ENCODE data around the gene PTCH2. TPM values are rescaled to one million over a fixed set of nuclear protein-coding genes. Genes with fewer than 3 reads are reported as not detected.
"Not testable (repeated sequence)": the region's sequence is repeated elsewhere in the genome, so short reads cannot be mapped to it uniquely, and the experiment has no call there.

PTCH2 gene
- total RNA-seq, 2 experiments from 2014 or later, result 0.13 to 0.97 TPM

- no peaks in the 10 kb centered on the region for H3K9me3 Mint-ChIP-seq
- no peaks in the 10 kb centered on the region for H3K27me3 Mint-ChIP-seq
- no peak for TF ChIP-seq CTCF (IDR thresholded peaks at IDR 0.05)
- H3K27ac Mint-ChIP-seq, result peak overlapping the region; percentile 11
- peaks cover 15% of the 10 kb centered on the region for H3K36me3 Mint-ChIP-seq (ENCODE audit: low read depth)
- DNase-seq (no peak), ATAC-seq (no peak)
- H3K4me3 Mint-ChIP-seq, result no peak overlapping the region
- ChIA-PET POLR2A (interaction anchor here (1.2 to 12.2 kb wide), 7 partner anchors 9 to 93 kb away, joined by 4 to 466 read pairs (median 126); partner anchors contain the start of genes BEST4, BTBD19, DYNLT4 and PLK3), CTCF (interaction anchor here (1.3 to 6.1 kb wide), 3 partner anchors 17 to 86 kb away, joined by 4 to 45 read pairs (median 5); partner anchors contain the start of genes PLK3 and RNU5D-1)
- intact Hi-C loops (cut with micrococcal nuclease), result loop anchor here (5.0 kb wide), 1 partner anchor 35 kb away; no protein-coding TSS in a partner anchor
- peaks cover 39% of the 10 kb centered on the region for H3K4me1 Mint-ChIP-seq (ENCODE audit: low read depth)
Measured at GRCh38 chr1:44817307-44817706, 25.7 kb downstream of the PTCH2 start.

- DNase-seq, H3K4me3 Mint-ChIP-seq, H3K27me3 Mint-ChIP-seq, ATAC-seq, H3K9me3 Mint-ChIP-seq: not testable (repeated sequence)
- Mint-ChIP-seq H3K27ac (peak overlapping the region; percentile 97), H3K36me3 (ENCODE audit: low read depth) (peaks cover 19% of the 10 kb centered on the region), H3K4me1 (ENCODE audit: low read depth) (peaks cover 50% of the 10 kb centered on the region)
- intact Hi-C loops (cut with micrococcal nuclease), result loop anchor here (5.0 kb wide), 1 partner anchor 34 kb away; no protein-coding TSS in a partner anchor
- CTCF ChIA-PET, result interaction anchor here (0.7 to 1.3 kb wide), 4 partner anchors 16 to 31 kb away, joined by 3 to 6 read pairs (median 3); partner anchors contain the start of gene PLK3
- POLR2A ChIA-PET, result interaction anchor here (0.8 to 12.0 kb wide), 5 partner anchors 30 to 94 kb away, joined by 3 to 213 read pairs (median 8); partner anchors contain the start of gene RNU5D-1
Measured at GRCh38 chr1:44815926-44816325, 27.1 kb downstream of the PTCH2 start.

- Mint-ChIP-seq H3K4me1 (ENCODE audit: low read depth) (peaks cover 60% of the 10 kb centered on the region), H3K27me3 (no peaks in the 10 kb centered on the region), H3K9me3 (no peaks in the 10 kb centered on the region), H3K36me3 (ENCODE audit: low read depth) (peaks cover 24% of the 10 kb centered on the region), H3K27ac (peak overlapping the region; percentile 99), H3K4me3 (peak overlapping the region; percentile 24)
- intact Hi-C loops (cut with micrococcal nuclease), result no loop called here
- DNase-seq (peak; percentile 4), ATAC-seq (no peak)
- POLR2A ChIA-PET, result interaction anchor here (0.8 to 12.0 kb wide), 14 partner anchors 10 to 91 kb away, joined by 3 to 213 read pairs (median 8); partner anchors contain the start of genes BEST4, PLK3, RNU5D-1 and RPS8
- CTCF ChIA-PET, result interaction anchor here (0.5 to 1.6 kb wide), 7 partner anchors 12 to 498 kb away, joined by 3 to 12 read pairs (median 3); partner anchors contain the start of gene PLK3
- TF ChIP-seq CTCF (IDR thresholded peaks at IDR 0.05), result no peak
Measured at GRCh38 chr1:44812822-44813543, 30.1 kb downstream of the PTCH2 start.

DNA sequence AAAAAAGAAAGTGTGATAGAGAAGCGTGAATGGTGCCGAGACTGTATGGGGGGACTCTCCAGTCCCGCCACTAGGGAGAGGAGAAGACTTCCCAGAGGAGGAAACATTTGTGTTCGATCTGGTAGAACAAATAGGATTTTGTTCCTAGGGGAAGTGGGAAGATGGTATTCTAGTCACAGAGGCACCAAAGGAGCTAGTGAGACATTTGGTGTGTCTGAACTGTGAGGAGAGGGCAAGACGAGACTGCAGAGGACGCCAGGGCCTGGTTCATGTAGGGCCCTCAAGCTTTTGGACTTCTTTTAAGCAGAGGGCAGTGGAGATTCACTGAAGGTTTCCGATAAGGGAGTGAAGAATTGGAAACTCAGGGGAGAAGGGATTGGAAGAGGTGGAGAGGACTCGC is 31.8 kb downstream of the PTCH2 start:
- TF ChIP-seq CTCF (IDR thresholded peaks at IDR 0.05), result no peak
- POLR2A ChIA-PET, result interaction anchor here (1.1 to 12.0 kb wide), 7 partner anchors 9 to 89 kb away, joined by 4 to 214 read pairs (median 99); partner anchors contain the start of genes BEST4, PLK3, RNU5D-1 and RPS8
- H3K4me1 Mint-ChIP-seq (ENCODE audit: low read depth), result peaks cover 71% of the 10 kb centered on the region
- DNase-seq, result peak; percentile 4
- no peak for ATAC-seq
- H3K27ac Mint-ChIP-seq, result peak overlapping the region; percentile 99
- peak overlapping the region; percentile 55 for H3K4me3 Mint-ChIP-seq
- CTCF ChIA-PET, result interaction anchor here (0.7 to 4.4 kb wide), 2 partner anchors 13 to 226 kb away, joined by 3 to 51 read pairs; partner anchors contain the start of gene PLK3
- intact Hi-C loops (cut with micrococcal nuclease), result no loop called here
- H3K9me3 Mint-ChIP-seq, result no peaks in the 10 kb centered on the region
- H3K27me3 Mint-ChIP-seq, result no peaks in the 10 kb centered on the region
- peaks cover 31% of the 10 kb centered on the region for H3K36me3 Mint-ChIP-seq (ENCODE audit: low read depth)

- Mint-ChIP-seq H3K4me3 (peak overlapping the region; percentile 55), H3K27ac (peak overlapping the region; percentile 99), H3K36me3 (ENCODE audit: low read depth) (peaks cover 30% of the 10 kb centered on the region), H3K4me1 (ENCODE audit: low read depth) (peaks cover 72% of the 10 kb centered on the region)
- ATAC-seq; DNase-seq; intact Hi-C loops (cut with micrococcal nuclease); H3K9me3 Mint-ChIP-seq; H3K27me3 Mint-ChIP-seq: not testable (repeated sequence)
- CTCF ChIA-PET, result interaction anchor here (0.7 to 4.4 kb wide), 3 partner anchors 12 to 225 kb away, joined by 3 to 51 read pairs (median 22); partner anchors contain the start of genes PLK3 and RNU5D-1
- POLR2A ChIA-PET, result interaction anchor here (1.1 to 12.0 kb wide), 8 partner anchors 9 to 88 kb away, joined by 4 to 214 read pairs (median 76); partner anchors contain the start of genes BEST4, PLK3, RNU5D-1 and RPS8
Measured at GRCh38 chr1:44810762-44811105, 32.3 kb downstream of the PTCH2 start.
